Epidermal melanocyte (primary cell): ENCODE results near the gene UGT2B17.
"Not testable (repeated sequence)": the region's sequence is repeated elsewhere in the genome, so short reads cannot be mapped to it uniquely, and the experiment has no call there.

Experiments
- DNase-seq: peaks from one replicate; pipeline ENCODE4 v3.0.0; 2011; ENCODE audit warnings: low spot score; ENCODE audit not compliant: insufficient read length

The UGT2B17 gene

DNA sequence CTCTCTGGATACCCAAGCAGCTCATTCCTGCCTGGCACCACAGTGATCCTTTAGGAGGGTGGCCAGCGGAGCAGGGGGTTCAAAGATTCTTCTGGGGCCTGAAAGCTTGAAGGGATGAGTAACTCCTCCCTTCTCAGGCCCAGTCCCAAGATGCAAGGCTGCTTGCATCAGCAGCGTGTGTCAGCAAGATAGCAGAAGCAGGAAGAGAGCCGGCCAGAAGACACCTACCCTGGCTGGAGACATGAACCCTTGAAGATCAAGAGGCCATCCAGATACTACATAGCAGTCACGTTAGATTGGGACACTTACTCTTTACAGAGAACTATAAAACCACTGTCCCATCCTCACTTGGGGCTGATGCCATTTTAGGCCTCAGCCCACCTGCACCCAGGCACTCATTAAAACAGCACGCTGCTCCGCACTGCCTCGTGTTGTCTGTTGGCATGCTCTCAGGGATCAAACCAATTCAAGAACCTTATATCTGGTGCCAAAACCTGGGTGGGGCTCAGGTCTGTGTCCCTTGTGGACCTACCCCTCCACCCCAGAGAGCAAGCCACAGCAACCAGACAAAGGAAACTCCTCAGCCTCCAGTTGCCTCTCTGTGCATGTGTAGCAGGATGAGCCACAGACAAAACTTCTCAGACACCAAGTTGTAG lies 6.5 kb downstream of the UGT2B17 start:
- no peak for DNase-seq

DNA sequence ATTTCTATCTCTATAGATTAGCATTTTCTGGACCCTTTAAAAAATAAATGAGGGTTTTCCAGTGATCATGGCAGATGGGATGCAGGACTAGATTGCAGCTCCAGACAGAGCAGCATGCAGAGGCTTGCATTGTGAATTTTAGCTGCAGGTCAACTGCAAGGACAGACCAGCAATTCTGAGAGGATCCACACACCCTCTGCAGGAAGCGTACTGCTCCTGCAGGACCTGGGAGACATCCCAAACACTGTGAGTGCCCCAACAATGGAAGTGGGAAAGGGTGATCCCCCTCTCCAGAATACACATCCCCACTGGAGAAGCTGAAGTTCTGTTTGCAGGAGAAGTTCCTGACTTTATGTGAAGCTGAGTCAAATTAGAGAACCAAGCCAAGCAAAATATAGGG lies 7.1 kb downstream of the UGT2B17 start:
- DNase-seq, result not testable (repeated sequence)

DNA sequence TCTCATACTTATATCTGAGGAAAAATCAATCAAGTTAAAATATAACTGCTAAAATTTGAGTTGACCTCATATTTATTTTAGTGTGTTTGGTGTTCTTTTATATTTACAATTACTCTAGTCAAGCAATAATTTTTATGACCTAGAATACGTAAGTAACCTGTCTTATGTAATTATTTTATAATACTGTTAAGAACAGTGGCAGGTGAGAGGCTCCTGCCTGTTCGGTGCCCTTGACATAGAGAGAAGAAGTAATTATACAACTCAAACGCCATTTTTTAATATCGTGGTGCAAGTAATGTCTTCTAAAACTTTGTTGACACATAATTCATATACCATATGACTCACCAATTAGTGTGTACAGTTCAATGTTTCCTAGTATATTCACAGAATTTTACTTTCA lies 7.6 kb downstream of the UGT2B17 start:
- not testable (repeated sequence) for DNase-seq

DNA sequence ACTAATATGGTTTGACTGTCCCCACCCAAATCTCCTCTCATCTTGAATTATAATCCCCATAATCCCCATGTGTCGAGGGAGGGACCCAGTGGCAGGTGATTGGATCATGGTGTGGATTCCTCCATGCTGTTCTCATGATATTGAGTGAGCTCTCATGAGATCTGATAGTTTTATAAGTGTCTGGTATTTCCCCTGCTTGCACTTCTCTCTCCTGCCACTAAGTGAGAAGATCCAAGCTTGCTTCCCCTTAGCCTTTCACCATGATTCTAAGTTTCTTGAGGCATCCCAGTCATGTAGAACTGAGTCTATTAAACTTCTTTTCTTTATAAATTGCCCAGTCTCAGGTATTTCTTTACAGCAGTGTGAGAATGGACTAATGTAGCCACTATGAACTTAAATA lies 9.8 kb downstream of the UGT2B17 start:
- DNase-seq, result not testable (repeated sequence)

DNA sequence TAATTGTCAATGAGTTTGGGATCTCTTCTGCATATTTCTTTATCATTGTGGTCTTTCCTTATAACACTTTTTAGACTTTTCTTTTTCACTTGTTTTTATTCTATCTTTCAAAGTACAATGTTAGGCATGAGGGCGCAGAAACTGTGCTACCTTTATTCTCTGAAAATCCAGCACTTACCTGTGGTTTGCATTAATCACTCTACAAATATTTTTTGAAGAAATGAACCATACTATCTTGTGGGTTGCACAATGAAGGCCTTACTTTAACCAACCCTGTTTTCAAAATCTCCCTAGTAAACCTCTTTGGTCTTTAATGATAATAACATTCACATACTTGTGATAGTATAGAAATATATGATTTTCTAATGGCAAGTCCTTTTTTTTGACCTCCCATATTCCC lies 11.0 kb downstream of the UGT2B17 start:
- DNase-seq, result not testable (repeated sequence)

DNA sequence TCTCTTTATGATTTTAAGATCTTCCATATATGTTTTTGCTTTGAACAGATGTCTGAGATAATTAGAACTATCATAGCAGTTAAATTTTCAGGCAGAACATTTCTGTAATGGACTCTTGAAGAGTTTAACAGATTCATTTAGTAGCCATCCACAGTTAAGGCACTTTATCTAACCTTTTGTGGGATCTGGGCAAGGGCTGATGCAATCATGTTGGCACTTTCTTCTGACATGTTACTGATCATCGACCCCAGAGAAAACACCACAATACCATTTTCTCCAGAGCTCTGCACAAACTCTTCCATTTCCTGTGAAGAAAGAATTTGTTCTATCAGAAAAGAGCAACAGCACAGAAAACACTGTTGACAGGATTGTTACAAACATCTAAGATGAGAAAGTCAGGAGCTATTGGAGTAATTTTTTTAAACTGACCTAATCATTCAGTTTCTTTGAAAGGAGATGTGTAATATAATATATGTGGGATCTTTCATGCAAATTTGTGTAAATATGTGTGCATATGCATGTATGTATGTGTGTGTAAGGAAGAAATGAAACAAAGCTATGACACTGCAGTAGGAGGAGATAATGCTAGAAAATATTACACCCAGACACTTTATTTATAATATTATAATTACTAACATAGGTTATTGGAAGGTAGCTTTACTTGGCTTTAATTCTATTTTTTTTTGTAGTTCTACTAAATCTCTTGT lies 15.6 kb downstream of the UGT2B17 start:
- DNase-seq, result not testable (repeated sequence)

DNA sequence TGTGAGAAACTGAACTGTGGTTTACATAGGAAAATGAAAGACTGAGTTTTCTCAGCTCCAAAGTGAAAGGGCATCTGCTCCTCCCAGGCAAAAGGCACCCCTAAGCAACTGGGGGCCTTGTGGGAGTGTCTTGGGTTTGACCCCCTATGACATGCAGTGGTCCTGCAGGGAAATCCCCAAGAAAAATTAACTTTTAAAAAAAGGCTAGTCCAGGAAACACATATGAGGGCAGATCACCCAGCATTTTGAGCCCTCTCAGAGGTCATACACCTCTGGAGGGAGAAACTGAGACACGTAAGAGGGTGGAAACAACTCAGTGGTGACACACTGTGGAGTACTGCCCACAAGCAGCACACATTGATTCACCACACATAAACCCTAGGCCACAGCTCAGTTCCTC lies 22.3 kb downstream of the UGT2B17 start:
- not testable (repeated sequence) for DNase-seq

DNA sequence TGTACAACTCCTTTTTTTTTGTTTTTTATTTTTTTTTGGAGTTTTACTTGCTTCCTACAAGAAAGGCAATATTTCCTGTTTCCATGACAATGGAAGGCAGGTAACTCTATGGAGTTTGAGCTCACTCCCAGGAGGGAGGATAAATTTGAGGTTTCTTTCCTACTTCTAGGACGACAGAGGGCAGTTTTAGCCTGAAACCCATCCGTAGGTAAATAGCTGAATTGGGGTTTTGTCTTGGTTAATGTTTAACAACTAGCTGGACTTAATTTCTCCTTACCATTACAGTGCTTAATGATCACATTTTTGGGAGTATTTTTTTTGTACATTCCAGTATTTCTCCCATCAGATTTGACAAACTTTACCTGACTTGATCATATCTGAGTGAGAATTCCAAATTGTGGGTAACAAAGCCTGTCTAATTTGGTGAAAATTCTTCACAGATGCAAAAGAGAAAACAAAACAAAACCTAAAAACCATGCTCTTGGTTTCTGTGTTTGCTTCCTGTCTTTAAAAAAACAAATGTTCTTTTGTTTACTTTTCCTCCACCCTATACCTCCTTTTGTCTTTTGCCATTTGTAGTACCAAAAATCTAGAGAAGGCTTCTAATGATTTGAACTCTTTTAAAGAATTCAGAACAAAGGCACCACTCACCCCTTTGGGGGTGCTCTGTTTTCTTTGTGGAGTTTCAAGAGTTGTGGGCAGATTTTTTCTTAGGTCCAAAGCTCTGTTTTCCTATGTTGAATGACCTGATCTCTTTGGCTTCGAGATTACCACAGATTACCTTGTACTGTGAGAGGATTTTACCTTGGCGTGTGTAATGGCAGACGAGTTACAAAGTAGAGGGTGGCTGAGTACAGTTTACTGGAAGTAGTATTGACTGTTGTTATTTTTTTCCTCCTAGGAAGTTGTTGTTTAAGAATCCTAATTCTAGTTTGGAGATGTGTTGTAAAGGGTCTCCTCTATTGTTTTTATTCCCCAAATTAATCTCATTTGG lies 23.0 kb downstream of the UGT2B17 start:
- DNase-seq, result not testable (repeated sequence)

DNA sequence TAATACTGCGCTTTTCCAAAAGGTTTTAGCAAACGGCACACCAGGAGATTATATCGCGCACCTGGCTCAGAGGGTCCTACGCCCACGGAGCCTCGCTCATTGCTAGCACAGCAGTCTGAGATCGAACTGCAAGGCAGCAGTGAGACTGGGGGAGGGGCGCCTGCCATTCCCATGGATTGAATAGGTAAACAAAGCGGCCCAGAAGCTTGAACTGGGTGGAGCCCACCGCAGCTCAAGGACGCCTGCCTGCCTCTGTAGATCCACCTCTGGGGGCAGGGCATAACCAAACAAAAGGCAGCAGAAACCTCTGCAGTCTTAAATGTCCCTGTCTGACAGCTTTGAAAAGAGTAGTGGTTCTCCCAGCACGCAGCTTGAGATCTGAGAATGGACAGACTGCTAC lies 33.4 kb downstream of the UGT2B17 start:
- not testable (repeated sequence) for DNase-seq

DNA sequence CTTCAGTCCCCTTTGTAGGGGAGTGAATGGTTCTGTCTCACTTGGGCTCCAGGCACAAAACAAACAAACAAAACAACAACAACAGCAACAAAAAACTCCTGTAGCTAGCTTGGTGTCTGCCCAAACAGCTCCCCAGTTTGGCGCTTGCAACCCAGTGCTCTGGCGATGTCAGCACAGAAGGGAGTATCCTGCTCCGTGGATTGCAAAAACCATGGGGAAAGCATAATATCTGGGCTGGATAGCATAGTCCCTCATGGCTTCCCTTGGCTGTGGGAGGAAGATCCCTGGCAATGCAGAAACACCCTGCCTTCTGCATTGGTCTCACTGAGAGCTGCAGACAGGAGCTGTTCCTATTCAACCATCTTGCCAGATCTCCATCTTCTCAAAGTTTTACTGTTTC lies 39.7 kb downstream of the UGT2B17 start:
- no peak for DNase-seq

DNA sequence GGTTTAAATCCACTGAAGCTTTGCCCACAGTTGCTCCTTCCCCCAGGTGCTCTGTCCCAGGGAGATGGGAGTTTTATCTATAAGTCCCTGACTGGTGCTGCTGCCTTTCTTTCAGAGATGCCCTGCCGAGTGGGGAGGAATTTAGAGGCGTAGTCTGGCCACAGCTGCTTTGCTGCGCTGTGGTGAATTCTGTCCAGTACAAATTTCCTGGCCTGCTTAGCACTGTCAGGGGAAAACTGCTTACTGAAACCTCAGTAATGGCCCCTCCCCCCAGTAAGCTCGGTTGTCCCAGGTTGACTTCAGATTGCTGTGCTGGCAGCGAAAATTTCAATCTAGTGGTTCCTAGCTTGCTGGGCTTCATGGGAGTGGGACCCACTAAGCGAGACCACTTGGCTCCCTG lies 40.1 kb downstream of the UGT2B17 start:
- DNase-seq, result no peak

DNA sequence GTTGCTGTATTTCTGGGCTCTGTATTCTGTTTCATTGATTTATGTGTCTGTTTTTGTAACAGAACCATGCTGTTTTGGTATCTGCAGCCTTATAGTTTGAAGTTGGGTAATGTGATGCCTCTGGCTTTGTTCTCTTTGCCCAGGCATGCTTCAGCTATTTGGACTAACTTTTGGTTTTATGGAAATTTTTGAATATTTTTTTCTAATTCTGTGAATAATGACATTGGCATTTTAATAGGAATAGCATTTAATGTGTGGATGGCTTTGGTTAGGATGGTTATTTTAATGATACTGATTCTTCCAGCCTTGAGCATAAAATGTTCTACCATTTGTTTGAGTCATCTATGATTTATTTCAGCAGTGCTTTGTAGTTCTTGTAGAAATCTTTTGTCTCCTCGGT lies 53.9 kb downstream of the UGT2B17 start:
- DNase-seq, result not testable (repeated sequence)

DNA sequence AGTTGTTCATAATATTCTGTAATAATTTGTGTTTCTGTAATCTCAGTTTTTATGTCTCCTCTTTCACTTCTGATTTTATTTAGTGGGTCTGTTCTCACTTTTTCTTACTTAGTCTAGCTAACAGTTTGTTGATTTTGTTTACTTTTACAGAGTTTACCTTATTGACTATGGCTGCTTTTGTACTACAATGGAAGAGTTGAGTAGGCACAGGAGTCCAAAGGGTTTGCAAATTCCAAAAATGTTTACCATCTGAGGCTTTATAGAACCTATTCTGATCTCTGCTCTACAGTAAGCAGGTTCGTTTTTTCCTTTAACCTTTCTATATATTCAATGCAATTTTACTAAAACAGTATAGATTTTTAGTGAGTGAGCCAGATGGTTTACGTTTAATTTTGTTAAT lies 55.1 kb downstream of the UGT2B17 start:
- DNase-seq, result no peak

DNA sequence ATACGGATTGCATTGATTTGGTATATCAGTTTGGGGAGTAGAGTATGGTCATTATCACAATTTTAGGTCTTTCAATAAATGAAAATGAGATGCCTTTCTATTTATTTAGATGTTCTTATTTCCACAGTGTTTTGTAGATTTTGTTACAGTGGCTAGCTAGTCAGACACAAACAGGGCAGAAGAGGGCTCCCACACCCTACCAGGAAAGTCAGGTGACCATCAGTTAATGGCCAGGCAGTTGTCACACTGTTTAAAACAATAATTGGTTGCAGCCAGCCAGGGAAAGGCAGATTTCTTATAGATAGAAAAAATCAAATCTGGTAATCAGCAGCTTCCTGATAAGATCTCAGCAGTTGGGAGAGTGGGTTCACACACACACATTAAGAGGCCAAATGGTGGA lies 57.2 kb downstream of the UGT2B17 start:
- no peak for DNase-seq

DNA sequence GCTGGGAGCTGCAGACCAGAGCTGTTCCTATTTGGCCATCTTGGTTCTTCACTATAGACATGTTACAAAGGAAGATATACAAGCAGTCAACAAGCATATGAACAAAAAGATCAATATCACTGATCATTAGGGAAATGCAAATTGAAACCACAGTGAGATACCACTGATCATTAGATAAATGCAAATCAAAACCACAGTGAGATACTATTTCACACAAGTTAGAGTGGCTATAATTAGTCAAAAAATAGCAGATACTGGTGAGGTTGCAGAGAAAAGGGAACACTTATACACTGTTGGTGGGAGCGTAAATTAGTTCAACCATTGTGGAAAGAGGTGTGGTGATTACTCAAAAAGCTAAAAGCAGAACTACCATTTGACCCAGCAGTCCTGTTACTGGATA lies 70.7 kb downstream of the UGT2B17 start:
- not testable (repeated sequence) for DNase-seq

DNA sequence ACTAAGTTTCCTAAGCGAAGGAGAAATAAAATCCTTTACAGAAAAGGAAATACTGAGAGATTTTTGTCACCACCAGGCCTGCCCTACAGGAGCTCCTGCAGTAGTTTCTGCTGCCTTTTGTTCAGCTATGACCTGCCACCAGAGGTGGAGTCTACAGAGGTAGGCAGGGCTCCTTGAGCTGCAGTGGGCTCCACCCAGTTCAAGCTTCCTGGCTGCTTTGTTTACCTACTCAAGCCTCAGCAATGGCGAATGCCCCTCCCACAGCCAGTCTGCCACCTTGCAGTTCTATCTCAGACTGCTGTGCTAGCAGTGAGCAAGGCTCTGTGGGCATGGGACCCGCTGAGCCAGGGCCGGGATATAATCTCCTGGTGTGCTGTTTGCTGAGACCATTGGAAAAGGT lies 71.3 kb downstream of the UGT2B17 start:
- DNase-seq, result not testable (repeated sequence)

DNA sequence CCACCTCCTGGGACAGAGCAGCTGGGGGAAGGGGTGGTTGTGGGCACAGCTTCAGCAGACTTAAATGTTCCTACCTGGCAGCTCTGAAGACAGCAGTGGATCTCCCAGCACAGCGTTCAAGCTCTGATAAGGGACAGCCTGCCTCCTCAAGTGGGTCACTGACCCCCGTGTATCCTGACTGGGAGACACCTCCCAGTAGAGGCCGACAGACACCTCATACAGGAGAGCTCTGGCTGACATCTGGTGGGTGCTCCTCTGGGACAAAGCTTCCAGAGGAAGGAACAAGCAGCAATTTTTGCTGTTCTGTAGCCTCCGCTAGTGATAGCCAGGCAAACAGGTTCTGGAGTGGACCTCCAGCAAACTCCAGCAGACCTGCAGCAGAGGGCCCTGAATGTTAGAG lies 72.7 kb downstream of the UGT2B17 start:
- not testable (repeated sequence) for DNase-seq

DNA sequence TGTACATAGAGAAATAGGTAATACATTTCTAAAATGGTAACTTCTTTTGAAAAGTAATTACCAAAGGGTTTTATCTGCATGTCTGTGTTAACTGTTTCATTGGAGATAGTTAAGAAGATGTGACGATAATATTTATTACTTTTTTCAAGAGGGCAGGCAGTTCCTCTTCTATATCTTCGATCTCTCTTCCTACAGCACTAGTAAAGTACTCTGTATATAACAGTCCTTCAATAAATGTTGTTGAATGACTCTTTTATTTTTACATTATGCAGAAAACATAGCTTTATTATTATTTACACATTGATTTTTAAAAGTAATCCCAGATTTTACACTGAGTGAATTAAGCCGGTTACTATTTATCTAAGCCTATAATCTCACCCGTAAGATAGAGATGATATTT lies 77.1 kb downstream of the UGT2B17 start:
- DNase-seq, result no peak

DNA sequence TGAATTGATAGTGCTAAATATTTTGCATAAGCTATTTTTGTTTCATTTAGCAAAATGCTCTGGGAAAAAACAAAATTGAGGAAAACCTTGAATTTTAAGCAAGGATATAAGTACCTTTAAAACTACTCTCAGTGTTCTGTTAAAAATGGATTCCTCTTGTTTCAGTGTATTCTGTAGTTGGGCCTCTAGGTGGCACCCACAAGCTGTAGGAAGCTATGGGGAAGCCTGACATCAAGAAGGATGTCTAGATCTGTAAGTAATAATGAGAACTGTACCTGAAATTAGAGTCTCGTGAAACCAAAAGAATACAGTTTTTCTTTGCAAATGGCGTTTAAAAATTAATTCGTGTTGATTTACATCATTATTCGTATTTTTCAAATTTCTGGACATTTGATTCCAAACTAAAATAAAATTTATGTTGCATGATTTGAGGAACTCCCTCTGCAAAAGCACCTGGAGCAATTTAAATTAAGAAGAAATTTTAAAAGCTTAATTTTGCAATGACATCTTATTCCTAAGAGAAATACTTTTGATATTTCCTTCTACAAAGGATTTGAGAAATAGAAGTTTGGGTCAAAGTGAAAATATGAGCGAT lies 77.6 kb downstream of the UGT2B17 start:
- peak; percentile 58 for DNase-seq

DNA sequence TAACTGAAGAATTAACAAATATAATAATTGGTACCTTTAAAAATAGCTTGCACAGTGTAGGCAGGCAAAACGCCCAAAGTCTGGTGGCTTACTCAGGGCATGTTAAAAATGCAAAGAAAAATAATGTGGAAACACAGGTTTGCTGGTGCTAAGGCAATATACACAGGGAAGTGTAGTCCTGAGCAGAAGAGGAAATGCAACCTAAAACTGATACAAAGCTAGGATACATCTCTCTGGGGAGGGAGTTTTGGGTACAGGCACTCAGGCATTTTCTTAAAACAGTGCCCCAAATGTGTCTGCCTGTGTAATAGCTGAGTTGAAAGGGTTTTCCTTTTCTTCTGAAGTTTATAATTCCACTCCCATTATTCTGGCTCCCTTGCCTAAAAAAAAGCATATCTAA lies 81.4 kb downstream of the UGT2B17 start:
- DNase-seq, result no peak

DNA sequence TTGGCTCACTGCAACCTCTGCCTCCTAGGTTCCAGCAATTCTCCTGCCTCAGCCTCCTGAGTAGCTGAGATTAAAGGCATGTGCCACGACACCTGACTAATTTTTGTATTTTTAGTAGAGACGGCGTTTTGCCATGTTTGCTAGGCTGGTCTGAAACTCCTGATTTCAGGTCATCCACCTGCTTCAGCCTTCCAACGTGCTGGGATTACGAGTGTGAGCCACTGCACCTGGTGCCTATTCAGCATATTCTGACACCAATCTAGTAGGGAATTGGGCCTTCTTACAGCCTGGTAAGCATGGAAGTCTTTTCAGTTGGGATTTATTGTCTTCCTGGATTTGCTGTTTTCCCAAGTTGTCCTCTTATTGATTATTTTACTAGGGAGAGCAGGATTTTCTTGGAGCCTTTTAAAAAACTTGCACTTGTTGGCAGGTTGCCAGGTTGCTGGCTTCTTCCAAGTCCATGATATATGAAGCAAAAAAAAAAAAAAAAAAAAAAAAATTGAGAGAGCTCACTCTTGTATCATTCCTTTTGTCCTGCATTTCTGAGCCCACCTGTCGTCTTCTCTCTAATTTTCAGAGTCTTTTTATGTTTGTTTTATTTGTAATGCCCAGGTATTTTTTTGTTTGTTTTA lies 85.2 kb downstream of the UGT2B17 start:
- DNase-seq, result no peak
